Measurements from ENCODE around the gene MATCAP1. TPM values are rescaled to one million over a fixed set of nuclear protein-coding genes. Genes with fewer than 3 reads are reported as not detected.

MATCAP1 gene
- polyA plus RNA-seq, 1 experiment: 13.1 TPM

GRCh38 chr16:67144943-67145342 lies 38.8 kb downstream of the MATCAP1 start:
- POLR2A ChIA-PET: no interaction called here
- DNase-seq (ENCODE audit: low read depth): no peak
- CTCF ChIA-PET: interaction anchor here (1.2 to 3.2 kb wide), 3 partner anchors 10 to 127 kb away, joined by 3 to 14 read pairs (median 12); no protein-coding TSS in a partner anchor
- Histone ChIP-seq H3K4me3 (ENCODE audit: low read depth, low read length) (no peak overlapping the region), H3K27me3 (ENCODE audit: control insufficient read depth, insufficient read depth, low read length) (no peaks in the 10 kb centered on the region), H3K36me3 (ENCODE audit: control insufficient read depth, insufficient read depth, low read length) (peaks cover 40% of the 10 kb centered on the region)
- TF ChIP-seq CTCF (IDR thresholded peaks at IDR 0.05; ENCODE audit: insufficient read depth, low read depth, low read length): no peak

- TF ChIP-seq CTCF (IDR thresholded peaks at IDR 0.05; ENCODE audit: insufficient read depth, low read depth, low read length): no peak
- CTCF ChIA-PET: interaction anchor here (0.6 to 1.5 kb wide), 3 partner anchors 18 to 166 kb away, joined by 3 to 4 read pairs (median 3); partner anchors contain the start of genes FBXL8 and TRADD
- Histone ChIP-seq H3K27me3 (ENCODE audit: control insufficient read depth, insufficient read depth, low read length) (no peaks in the 10 kb centered on the region), H3K4me3 (ENCODE audit: low read depth, low read length) (no peak overlapping the region), H3K36me3 (ENCODE audit: control insufficient read depth, insufficient read depth, low read length) (peaks cover 33% of the 10 kb centered on the region)
- POLR2A ChIA-PET: no interaction called here
- no peak for DNase-seq (ENCODE audit: low read depth)
Observed at GRCh38 chr16:67142342-67142741, 41.4 kb downstream of the MATCAP1 start.

GRCh38 chr16:67141391-67141790 lies 42.4 kb downstream of the MATCAP1 start:
- H3K4me3 ChIP-seq (ENCODE audit: low read depth, low read length): no peak overlapping the region
- ChIA-PET POLR2A (no interaction called here), CTCF (interaction anchor here (0.6 to 3.3 kb wide), 5 partner anchors 8 to 165 kb away, joined by 3 to 21 read pairs (median 3); partner anchors contain the start of genes FBXL8 and TRADD)
- H3K27me3 ChIP-seq (ENCODE audit: control insufficient read depth, insufficient read depth, low read length): no peaks in the 10 kb centered on the region
- DNase-seq (ENCODE audit: low read depth): no peak
- H3K36me3 ChIP-seq (ENCODE audit: control insufficient read depth, insufficient read depth, low read length): peaks cover 32% of the 10 kb centered on the region
- TF ChIP-seq CTCF (IDR thresholded peaks at IDR 0.05; ENCODE audit: insufficient read depth, low read depth, low read length): no peak

- peaks cover 36% of the 10 kb centered on the region for H3K36me3 ChIP-seq (ENCODE audit: control insufficient read depth, insufficient read depth, low read length)
- no peaks in the 10 kb centered on the region for H3K27me3 ChIP-seq (ENCODE audit: control insufficient read depth, insufficient read depth, low read length)
- ChIA-PET CTCF (interaction anchor here (0.7 kb wide), 1 partner anchor 9 kb away, joined by 4 read pairs; no protein-coding TSS in a partner anchor), POLR2A (no interaction called here)
- H3K4me3 ChIP-seq (ENCODE audit: low read depth, low read length): no peak overlapping the region
- no peak for TF ChIP-seq CTCF (IDR thresholded peaks at IDR 0.05; ENCODE audit: insufficient read depth, low read depth, low read length)
- no peak for DNase-seq (ENCODE audit: low read depth)
Observed at GRCh38 chr16:67137605-67138004, 46.2 kb downstream of the MATCAP1 start.

GRCh38 chr16:67129422-67129821 lies 54.3 kb downstream of the MATCAP1 start:
- ChIA-PET CTCF (interaction anchor here (0.9 to 2.7 kb wide), 5 partner anchors 9 to 234 kb away, joined by 4 to 12 read pairs (median 4); partner anchors contain the start of gene B3GNT9), POLR2A (no interaction called here)
- no peak for DNase-seq (ENCODE audit: low read depth)
- Histone ChIP-seq H3K36me3 (ENCODE audit: control insufficient read depth, insufficient read depth, low read length) (peaks cover 6% of the 10 kb centered on the region), H3K4me3 (ENCODE audit: low read depth, low read length) (no peak overlapping the region), H3K27me3 (ENCODE audit: control insufficient read depth, insufficient read depth, low read length) (no peaks in the 10 kb centered on the region)
- TF ChIP-seq CTCF (IDR thresholded peaks at IDR 0.05; ENCODE audit: insufficient read depth, low read depth, low read length): no peak

All from BJ (cell line).